ENCODE results near the gene PEDS1.
"Not testable (repeated sequence)": the region's sequence is repeated elsewhere in the genome, so short reads cannot be mapped to it uniquely, and the experiment has no call there.

Gene PEDS1

DNA sequence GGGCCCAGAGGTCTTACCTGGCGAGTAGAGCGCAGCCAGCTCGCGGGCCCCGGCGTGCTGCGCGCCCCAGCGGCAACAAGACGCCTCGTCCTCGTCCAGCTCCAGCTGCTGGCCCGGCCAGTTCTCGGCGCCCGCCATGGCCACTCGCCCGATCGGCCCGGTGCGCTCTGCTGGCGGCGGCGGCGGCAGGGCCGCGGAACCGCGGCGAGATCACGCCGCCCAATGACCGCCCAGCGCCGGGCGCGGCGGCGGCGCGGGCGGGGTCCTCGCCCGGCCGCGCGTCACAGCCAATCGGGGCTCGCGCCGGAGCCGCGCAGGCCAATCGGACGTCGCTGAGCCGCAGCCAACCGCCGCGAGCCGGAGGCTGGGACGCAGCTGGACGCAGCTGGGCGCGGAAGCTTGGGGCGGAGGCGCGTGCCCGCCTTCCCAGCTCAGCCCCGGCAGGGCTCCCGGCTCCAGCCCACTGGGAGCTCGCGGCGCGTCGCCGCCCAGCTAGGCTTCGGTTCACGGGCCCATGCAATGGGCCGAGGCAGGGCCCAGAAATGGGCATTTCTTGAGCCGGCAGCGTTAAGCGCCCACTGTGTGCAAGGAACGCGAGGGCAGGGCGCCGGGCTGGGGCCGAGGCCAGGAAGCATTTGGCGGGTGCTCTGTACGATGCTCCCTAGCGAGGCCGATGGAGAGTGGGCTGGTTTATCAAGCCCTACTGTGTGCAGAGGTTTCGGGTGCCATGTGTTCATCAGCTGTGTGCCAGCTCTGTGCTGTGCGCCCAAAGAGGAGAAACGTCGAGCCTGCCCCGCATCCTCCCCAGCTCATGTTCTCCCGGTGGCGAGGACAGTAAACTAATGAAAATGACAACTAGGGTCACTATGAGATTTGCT lies at the start of gene PEDS1:
PEDS1 (minus strand) TSS at position 224 of the 878 bp plus-strand sequence; CDS start at position 138, 86 bp downstream.
- DNase-seq, result peak; percentile 79

DNA sequence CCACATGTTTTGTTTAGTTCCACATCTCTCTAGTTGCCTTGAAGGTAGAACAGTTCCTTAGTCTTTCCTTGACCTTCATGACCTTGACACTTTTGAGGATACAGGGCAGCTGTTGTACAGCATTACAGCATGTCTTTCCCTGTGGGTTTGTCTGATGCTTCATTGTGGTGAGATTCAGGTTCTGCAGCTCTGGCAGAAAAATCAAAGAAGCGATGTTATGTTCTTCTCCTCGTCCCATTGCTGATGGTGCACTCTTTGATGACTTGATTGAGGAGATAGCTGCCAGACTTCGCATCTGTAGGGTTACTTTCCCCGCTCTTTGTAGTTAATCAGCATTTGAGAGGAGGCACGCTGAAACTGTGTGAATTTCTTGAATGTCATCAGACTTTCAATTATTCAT lies 49.2 kb upstream of the PEDS1 start:
- no peak for DNase-seq

DNA sequence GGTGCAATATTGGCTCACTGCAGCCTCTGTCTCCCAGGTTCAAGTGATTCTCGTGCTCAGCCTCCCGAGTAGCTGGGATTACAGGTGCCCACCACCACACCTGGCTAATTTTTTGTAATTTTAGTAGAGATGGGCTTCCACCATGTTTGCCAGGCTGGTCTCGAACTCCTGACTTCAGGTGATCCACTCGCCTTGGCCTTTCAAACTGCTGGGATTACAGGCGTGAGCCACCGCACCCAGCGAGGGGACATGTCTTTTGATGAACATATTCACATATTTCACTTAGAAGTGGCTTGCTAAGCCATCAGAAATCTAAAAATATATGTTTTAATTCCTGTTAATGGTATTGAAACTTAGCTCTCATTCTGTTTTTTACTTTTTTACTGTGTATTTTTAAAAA lies 48.2 kb upstream of the PEDS1 start:
- not testable (repeated sequence) for DNase-seq

DNA sequence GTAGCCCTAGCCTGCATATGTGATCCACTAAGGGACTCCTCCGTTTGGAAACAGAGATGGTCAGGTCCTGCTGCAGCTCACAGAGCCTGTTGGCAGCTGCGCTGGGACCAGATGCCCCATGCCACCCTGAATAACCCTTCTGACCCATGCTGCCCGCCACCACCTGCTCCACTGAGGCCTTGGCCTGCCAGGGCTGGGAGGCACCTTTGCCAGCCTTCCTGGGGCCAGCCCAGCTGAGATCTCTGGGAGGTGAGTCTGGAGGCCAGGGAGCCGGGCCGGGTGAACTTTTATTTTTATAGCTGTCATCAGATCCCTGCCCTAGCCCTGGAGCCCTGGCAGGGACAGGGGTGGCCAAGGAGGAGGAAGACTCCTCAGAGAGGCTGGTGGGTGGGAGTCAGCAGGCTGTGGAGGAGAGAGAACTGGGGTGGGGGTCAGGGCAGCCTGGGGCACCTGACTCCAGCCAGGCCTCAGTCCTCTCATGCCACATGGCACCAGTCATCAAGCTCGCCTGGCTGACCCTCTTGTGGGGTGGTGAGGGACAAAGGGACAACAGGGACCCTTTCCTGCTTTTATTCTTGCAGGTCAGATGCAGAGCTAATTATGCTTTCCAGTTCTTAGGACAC lies 47.1 kb upstream of the PEDS1 start:
- no peak for DNase-seq

DNA sequence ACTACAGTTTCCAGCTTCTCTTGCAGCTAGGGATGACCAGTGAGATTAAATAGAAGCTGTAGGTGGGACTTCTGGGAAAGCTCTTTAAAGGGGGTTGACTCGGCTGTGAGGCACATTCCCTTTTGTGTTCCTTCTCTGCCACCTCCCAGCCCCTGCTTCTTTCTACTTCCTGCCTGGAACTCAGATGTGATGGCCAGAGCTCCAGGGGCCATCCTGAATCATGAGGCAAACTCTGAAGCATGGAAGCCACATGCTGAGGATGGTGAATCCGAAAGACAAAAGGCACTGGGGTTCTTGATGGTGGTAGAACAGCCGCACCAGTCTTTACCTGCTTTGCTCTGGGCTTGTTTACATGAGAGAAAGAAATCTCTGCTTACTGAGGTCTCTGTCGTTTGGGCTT lies 46.2 kb upstream of the PEDS1 start:
- DNase-seq, result no peak

DNA sequence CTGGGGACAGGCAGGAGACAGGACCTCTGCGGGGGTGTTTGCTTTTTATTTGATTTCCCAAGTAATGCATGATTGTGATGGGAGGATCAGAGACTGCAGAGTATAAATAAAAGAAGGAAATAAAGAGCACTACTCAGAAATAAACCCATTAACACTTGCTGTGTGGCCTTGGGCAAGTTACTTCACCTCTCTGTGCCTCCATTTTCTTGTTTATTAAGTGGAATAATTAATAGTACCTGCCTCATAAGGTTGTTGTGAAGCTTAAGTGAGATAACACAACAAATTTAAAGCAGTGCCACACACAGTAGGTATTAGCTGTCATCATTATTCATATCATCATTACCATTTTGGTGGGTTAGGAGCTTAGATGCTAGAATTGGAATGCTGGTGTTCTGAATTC lies 45.2 kb upstream of the PEDS1 start:
- DNase-seq, result no peak

DNA sequence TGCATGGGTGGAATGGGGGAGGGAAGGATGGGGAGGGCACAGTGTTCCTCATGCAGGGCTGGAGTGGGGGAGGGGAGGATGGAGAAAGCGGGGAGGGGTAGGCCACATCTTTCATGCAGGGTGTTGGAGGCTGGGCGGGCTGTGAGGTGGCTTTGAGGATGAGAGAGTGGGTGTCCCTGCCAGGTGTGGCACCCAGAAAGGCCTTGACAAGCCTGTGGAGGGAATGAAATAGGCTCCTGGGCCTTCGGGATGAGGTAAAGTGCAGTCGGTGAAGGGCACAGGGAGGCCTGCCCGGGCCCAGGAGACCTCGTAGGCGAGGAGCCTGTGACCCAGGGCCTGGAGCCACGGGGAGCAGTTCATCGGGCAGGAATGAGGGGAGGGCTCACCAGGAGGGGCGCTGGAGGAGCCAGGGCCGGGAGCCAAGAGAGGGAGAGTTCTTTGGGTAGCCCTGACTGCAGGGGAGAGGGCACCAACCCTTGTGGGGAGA lies 44.7 kb upstream of the PEDS1 start:
- DNase-seq, result no peak

DNA sequence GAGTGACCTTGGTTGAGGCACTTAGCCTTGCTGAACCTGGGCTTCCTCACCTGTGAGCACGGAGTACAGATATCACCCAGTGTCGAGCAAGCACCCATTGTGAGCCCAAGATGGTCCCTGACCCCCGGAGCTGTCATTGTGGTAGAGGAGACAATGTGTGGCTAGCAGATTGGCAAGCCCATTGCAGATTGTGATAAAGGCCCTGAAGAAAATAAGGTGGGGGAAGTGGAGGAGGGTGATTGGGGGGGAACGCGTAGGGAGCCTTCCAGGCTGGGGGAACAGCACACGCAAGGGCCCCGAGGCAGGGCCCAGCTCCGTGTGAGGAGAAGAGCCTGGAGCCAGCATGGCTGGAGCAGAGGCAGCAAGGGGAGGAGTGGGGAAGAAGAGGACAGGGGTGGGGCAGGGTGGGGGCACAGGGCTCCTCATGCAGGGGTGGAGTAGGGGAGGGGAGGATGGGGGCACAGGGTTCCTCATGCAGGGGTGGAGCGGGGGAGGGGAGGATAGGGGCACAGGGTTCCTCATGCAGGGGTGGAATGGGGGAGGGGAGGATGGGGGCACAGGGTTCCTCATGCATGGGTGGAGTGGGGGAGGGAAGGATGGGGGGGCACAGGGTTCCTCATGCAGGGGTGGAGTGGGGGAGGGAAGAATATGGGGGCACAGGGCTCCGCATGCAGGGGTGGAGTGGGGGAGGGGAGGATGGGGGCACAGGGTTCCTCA lies 44.1 kb upstream of the PEDS1 start:
- no peak for DNase-seq

DNA sequence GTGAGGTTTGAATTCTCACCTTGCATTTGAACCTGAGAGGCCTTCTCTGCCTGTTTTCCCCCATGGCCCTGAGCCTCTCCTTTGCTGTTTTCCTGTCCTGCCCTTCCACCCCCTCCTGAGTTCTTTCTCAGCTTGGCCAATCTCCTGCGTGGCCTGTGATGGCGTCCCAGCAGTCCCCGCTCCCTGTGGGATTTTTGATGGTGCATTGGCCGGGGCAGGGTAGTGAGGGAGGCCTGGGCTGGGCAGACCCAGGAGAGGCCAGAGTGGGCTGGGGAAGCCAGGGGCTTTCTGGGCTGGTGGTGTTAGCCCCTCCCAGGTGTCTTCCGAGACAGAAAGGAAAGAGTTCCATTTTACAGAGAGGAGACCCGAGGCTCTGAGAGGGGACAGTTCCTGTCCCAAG lies 43.4 kb upstream of the PEDS1 start:
- no peak for DNase-seq

DNA sequence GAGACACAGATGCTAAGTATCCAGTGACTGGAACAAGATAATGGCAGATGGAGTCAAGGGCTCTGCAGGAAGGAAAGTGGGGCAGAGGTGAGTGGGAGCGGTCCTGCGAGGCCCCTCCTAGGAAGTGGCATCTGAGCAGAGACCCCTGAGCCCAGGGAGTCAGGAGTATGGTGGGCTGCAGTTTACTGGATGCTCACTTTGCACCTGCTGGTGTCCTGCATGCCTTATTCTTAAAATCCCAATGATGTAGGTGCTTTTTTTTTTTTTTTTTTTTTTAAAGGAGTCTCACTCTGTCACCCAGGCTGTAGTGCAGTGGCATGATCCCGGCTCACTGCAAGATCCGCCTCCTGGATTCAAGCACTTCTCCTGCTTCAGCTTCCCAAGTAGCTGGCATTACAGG lies 42.7 kb upstream of the PEDS1 start:
- no peak for DNase-seq

DNA sequence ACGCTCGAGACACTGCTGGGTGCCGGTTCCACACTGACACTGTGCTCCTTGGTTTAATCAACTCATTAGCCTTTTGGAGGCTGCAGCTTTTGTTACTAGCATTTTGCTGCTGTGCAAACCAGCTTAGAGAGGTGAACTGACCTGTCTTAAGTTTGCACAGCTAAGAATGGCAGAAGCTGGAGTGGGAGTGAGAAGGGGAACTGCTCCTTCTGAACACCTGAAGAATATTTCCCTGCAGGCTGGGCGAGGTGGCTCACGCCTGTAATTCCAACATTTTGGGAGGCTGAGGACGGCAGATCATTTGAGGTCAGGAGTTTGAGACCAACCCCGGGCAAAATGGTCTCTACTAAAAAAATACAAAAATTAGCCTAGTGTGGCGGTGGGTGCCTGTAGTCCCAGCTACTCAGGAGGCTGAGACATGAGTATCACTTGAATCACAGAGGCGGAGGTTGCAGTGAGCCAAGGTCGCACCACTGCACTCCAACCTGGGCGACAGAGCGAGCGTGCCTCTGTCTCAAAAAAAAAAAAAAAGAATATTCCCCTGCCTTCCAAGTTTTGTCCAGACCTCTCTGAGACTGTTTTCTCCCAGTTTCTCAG lies 42.1 kb upstream of the PEDS1 start:
- no peak for DNase-seq

DNA sequence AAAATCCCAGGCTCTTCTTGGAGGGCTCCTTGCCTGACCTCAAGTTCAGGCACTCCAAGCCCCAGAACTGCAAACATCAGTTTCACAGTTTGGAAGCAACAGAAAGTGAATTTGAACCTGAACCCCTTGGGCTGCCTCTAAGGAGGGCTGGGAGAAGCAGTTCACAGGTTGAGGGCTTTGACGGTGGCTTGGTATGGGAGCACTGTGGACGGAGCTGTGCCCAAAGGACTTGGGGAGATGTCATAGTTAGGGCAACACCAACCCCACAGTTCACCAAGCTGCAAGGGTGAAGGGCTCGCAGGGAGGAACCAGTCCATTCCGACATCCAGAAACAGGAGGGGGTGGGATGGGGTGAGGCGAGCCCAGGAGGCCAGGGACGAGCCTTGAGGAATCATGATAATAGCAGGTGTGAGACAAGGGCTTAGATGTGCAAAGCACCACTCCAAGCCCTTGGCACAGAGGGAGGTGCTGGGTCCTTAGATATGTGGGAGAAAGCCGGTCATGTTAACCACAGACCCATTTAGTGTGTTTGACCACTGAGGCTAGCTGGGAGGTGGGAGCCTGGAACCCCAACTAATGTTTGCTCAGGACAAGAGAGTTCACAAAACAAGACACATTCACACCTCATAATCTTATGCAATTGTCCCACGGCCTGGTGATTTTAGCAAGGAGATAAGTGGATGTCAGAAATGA lies 41.5 kb upstream of the PEDS1 start:
- no peak for DNase-seq

DNA sequence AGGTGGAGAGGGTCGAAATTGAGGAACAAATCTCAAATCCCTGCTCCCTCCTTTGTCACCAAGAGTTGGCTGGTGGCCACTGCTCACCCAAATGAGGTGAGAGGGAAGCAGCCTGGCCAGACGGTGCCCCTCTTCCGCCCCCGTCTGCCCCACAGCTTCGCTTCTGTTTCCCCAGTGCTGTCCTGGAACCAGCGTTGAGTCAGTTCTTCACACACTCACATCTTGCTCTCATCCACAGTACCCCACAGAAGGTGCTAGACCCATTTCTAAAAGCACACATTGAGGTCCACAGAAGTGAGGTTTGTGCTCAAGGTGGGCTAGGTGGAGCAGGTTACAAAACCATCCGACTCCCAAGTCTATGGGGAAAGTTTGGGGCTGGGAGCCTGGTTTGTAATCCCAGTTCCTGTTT lies 40.9 kb upstream of the PEDS1 start:
- DNase-seq, result no peak

DNA sequence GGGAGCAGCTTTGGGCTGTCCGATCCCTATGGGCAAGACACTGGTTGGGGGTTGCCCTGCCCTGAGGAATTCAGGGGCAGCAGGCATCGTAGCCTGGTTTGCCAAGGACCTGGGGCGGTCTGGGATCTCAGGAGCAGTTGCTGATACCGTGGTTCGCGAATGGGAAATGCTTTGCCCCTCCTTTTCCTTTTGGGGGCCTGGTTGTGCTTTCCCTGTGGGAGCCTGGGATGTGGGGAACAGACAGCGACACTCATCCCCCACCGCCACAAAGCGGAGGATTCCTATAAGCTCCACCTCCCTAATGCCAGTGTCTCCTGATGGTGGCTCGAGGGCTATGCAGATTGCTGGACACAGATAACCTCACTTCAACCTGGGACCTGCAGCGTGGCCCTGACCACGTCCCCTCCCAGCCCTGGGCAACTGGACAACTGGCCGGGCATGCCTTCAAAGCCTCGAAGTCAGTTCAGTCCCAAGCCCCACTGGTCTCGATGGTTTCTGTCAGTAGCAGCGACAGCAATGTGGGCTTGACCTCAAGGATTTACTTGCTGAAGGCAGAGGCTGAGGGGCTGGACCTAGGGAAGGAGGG lies 40.4 kb upstream of the PEDS1 start:
- no peak for DNase-seq

DNA sequence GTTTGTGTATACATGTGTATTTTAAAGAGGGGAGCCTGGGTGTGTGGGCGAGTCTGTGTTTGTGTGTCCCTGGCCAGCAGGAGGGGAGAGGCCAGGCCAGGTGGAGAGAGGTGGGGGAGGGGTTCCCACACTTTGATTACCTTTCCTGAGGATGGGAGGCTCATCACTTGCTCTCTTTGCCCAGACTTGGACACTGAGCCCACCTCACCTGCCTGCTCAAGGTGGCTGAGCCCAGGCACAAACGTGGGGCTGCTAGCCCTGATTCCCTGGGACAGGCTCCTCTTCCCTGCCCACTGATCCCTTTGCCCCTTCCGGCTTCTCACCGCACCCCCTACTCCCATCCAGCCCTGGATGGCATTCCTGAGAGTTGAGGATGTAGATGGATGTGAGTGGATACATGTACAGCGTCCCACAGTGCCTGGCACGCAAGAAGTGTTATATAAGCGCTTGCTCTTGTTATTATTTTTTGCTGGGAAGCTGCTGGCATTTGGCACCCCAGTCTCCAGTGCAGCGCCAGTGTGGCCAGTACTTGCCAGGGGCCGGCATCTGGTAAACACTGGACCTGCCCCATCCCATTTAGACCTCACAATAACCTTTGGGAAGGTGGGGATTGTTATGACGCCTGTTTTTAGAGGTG lies 39.8 kb upstream of the PEDS1 start:
- no peak for DNase-seq

DNA sequence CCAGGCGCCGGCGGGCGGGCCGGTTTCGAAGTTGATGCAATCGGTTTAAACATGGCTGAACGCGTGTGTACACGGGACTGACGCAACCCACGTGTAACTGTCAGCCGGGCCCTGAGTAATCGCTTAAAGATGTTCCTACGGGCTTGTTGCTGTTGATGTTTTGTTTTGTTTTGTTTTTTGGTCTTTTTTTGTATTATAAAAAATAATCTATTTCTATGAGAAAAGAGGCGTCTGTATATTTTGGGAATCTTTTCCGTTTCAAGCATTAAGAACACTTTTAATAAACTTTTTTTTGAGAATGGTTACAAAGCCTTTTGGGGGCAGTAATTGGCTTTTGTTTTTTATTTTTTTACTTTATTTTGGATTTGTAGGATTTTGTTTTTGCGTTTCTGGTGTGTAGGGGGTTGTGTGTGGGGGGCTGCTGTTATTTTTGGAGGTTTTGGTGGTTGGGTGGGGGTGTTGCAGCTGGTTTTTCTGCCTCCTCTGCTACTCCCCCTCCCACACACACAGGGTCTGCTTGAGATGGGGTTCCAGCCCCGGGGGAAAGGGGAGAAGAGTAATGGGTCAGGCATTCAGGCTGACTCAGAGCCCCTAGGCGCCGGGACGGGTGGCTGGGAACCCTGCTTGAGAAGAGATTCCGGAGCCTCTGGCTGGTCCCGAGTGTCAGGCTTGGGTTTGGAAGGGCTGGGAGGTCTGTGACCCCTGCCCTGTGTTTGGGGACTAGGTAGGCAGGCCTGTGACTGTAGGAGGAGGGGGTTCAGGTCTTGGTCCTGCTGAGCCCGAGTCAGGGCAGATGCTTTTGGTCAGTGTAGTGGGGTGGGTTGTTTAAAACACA lies 39.1 kb upstream of the PEDS1 start:
- peak; percentile 73 for DNase-seq

DNA sequence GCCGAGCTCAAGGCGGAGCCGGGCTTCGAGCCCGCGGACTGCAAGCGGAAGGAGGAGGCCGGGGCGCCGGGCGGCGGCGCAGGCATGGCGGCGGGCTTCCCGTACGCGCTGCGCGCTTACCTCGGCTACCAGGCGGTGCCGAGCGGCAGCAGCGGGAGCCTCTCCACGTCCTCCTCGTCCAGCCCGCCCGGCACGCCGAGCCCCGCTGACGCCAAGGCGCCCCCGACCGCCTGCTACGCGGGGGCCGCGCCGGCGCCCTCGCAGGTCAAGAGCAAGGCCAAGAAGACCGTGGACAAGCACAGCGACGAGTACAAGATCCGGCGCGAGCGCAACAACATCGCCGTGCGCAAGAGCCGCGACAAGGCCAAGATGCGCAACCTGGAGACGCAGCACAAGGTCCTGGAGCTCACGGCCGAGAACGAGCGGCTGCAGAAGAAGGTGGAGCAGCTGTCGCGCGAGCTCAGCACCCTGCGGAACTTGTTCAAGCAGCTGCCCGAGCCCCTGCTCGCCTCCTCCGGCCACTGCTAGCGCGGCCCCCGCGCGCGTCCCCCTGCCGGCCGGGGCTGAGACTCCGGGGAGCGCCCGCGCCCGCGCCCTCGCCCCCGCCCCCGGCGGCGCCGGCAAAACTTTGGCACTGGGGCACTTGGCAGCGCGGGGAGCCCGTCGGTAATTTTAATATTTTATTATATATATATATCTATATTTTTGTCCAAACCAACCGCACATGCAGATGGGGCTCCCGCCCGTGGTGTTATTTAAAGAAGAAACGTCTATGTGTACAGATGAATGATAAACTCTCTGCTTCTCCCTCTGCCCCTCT lies 38.2 kb upstream of the PEDS1 start:
- DNase-seq, result no peak

DNA sequence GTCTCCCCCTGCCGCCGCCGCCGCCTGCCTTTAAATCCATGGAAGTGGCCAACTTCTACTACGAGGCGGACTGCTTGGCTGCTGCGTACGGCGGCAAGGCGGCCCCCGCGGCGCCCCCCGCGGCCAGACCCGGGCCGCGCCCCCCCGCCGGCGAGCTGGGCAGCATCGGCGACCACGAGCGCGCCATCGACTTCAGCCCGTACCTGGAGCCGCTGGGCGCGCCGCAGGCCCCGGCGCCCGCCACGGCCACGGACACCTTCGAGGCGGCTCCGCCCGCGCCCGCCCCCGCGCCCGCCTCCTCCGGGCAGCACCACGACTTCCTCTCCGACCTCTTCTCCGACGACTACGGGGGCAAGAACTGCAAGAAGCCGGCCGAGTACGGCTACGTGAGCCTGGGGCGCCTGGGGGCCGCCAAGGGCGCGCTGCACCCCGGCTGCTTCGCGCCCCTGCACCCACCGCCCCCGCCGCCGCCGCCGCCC lies 37.6 kb upstream of the PEDS1 start:
- no peak for DNase-seq

DNA sequence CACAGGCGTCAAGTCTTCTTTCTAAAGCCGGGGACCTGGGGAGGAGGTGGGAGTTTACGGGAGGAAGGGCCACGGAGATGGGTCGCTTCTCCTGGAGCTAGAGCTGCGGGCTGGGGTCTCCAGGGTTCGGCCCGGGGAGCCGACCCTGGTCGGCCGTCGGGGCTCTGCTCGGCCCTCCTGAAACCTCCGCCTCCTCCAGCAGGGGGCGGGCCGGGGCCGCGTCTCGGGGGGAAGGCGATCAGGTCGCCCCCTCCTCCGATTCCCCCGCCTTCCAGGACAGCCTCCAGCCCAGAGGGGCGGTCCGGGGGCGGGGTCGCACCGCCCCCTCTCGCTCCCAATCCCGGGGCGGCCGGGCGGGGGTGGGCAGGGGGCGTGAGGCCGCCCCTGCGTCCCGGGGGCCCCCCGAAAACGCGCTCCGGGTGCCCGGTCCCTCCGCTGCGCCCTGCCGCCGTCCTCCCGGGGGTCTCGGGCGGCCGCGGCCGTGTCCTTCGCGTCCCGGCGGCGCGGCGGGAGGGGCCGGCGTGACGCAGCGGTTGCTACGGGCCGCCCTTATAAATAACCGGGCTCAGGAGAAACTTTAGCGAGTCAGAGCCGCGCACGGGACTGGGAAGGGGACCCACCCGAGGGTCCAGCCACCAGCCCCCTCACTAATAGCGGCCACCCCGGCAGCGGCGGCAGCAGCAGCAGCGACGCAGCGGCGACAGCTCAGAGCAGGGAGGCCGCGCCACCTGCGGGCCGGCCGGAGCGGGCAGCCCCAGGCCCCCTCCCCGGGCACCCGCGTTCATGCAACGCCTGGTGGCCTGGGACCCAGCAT lies 36.9 kb upstream of the PEDS1 start, which contains the start of gene CEBPB:
CEBPB (plus strand) TSS at position 580 of the 814 bp plus-strand sequence; CDS start at position 784, 204 bp downstream.
- DNase-seq, result peak; percentile 75

Measured in amniotic stem cell (primary cell).